GM19351 (cell line): ENCODE measurements around the gene RANBP9.

Source experiments
- ATAC-seq: cut with Tn5 transposase; IDR thresholded peaks from one replicate; pipeline ENCODE4 v1.9.1; 2021; ENCODE audit warnings: mild to moderate bottlenecking, moderate library complexity; ENCODE audit not compliant: unreplicated experiment

Gene RANBP9

DNA sequence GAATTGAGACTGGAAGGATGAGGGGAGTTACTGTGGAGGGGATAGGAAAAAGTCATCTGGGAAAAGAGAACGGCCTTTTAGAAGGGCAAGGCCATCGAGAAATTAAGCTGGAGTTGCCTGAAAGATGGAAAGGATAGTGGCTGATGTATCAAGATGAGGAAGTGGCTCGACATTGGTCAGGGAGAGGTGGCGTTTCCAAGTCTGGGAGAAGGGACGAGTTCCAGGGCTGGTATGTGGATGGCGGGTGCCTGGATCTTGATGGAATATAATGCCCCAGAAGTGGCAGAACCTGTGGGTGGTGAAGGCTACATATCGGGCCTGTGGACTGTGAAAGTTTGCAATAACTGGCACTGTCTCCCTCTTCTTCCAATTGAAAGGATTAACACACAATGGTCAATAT lies 139.4 kb downstream of the RANBP9 start:
- ATAC-seq: no peak
